WTC11 (cell line): Measurements from ENCODE around the gene TBX20.

Source experiments
- CTCF ChIP-seq: fragments of 200-600 bp; IDR thresholded peaks from 2 replicates; pipeline ENCODE4 v1.8.0; 2022; ENCODE audit warnings: antibody characterized with exemption
- ETV6 ChIP-seq: sonication (generic); formaldehyde crosslinking; IDR thresholded peaks from 2 replicates; pipeline ENCODE4 v1.8.1; 2022; ENCODE audit warnings: mild to moderate bottlenecking, missing genetic modification reagents
- GRHL2 ChIP-seq: fragments of 250-450 bp; sonication (Bioruptor Pico); IDR thresholded peaks from 2 replicates; pipeline ENCODE4 v1.8.0; 2022; ENCODE audit warnings: mild to moderate bottlenecking, moderate library complexity; ENCODE audit not compliant: insufficient replicate concordance, severe bottlenecking
- JAZF1 ChIP-seq: fragments of 250-450 bp; sonication (Bioruptor Pico); IDR thresholded peaks from 2 replicates; pipeline ENCODE4 v1.9.0; 2021; ENCODE audit warnings: moderate library complexity, mild to moderate bottlenecking, inconsistent platforms
- MAX ChIP-seq: sonication (generic); formaldehyde crosslinking; IDR thresholded peaks from 2 replicates; pipeline ENCODE4 v1.8.0; 2022; ENCODE audit warnings: mild to moderate bottlenecking, missing genetic modification reagents
- NR3C1 ChIP-seq: sonication (generic); formaldehyde crosslinking; conservative IDR thresholded peaks from 2 replicates; pipeline ENCODE4 v1.8.1; 2023; ENCODE audit warnings: low read depth, mild to moderate bottlenecking, missing genetic modification reagents
- USF1 ChIP-seq: sonication (generic); formaldehyde crosslinking; IDR thresholded peaks from 2 replicates; pipeline ENCODE4 v1.8.0; 2022; ENCODE audit warnings: mild to moderate bottlenecking, missing genetic modification reagents
- ZBTB21 ChIP-seq: sonication (generic); formaldehyde crosslinking; IDR thresholded peaks from 2 replicates; pipeline ENCODE4 v1.8.1; 2023; ENCODE audit warnings: mild to moderate bottlenecking, missing genetic modification reagents, borderline replicate concordance
- ZNF121 ChIP-seq: sonication (generic); formaldehyde crosslinking; IDR thresholded peaks from 2 replicates; pipeline ENCODE4 v1.8.0; 2023; ENCODE audit warnings: missing genetic modification reagents
- ZNF671 ChIP-seq: fragments of 250-450 bp; sonication (Bioruptor Pico); IDR thresholded peaks from 2 replicates; pipeline ENCODE4 v1.8.0; 2021; ENCODE audit warnings: mild to moderate bottlenecking

- no peak for TF ChIP-seq USF1 (CRISPR knock-in tag)
- TF ChIP-seq CTCF = no peak
- no peak for TF ChIP-seq NR3C1 (CRISPR knock-in tag)
- no peak for TF ChIP-seq ZNF121 (CRISPR knock-in tag)
- no peak for TF ChIP-seq JAZF1 (CRISPR knock-in tag)
- TF ChIP-seq ETV6 (CRISPR knock-in tag) = no peak
- TF ChIP-seq MAX (CRISPR knock-in tag) = no peak
- TF ChIP-seq ZNF671 = no peak
- no peak for TF ChIP-seq GRHL2 (CRISPR knock-in tag)
- TF ChIP-seq ZBTB21 (CRISPR knock-in tag) = no peak
Measured at GRCh38 chr7:35280902-35281301, 27.0 kb upstream of the TBX20 start.
